ENCODE measurements around the gene TRAPPC10. TPM values are rescaled to one million over a fixed set of nuclear protein-coding genes. Genes with fewer than 3 reads are reported as not detected.

Gene TRAPPC10
- total and polyA plus RNA-seq, 4 donors, result 7.7 to 43.5 (median 29.7) TPM

DNA sequence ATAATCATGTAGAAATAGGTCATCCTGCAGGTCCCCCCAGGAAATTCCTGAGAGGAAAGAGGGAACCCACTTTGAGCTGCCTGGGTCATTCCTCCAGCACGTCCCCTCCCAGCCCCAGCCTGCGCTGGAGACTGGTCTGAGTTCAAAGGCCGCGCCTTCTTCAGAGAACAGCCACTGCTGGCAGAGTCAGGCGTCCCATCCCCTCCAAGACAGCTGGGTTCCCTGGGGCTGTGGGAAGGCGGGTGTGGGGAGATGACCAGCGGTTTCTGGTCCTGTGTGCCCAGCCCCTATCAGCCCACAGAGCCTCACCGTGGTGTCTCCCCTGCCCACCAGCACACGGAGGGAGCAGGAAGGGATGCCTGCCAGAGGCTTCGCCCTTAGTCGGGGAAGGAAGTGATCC lies 18.0 kb upstream of the TRAPPC10 start:
- no peak overlapping the region for H3K9ac ChIP-seq (ENCODE audit: insufficient read depth in 1 of 2, low read length in 2 of 2)
- DNase-seq (no peak), ATAC-seq (ENCODE audit: insufficient read depth, low FRiP score) (no peak)
- no peaks in the 10 kb centered on the region for H3K4me1 ChIP-seq (ENCODE audit: control insufficient read depth in 5 of 5, insufficient read depth in 5 of 5, low read length in 5 of 5)
- H3K27ac ChIP-seq (ENCODE audit: low read depth in 1 of 2, low read length in 1 of 2), result no peak overlapping the region
- no peaks in the 10 kb centered on the region for H3K27me3 ChIP-seq (ENCODE audit: control insufficient read depth in 3 of 3, insufficient read depth in 3 of 3, low read length in 2 of 3)
- 66 to 73% methylated on average over 11 of the region's 11 CpGs for WGBS, 2 donors
- H3K9me3 ChIP-seq (ENCODE audit: control insufficient read depth in 4 of 4, insufficient read depth in 3 of 4, low read length in 3 of 4), result no peaks in the 10 kb centered on the region
- TF ChIP-seq, protein P1, sequence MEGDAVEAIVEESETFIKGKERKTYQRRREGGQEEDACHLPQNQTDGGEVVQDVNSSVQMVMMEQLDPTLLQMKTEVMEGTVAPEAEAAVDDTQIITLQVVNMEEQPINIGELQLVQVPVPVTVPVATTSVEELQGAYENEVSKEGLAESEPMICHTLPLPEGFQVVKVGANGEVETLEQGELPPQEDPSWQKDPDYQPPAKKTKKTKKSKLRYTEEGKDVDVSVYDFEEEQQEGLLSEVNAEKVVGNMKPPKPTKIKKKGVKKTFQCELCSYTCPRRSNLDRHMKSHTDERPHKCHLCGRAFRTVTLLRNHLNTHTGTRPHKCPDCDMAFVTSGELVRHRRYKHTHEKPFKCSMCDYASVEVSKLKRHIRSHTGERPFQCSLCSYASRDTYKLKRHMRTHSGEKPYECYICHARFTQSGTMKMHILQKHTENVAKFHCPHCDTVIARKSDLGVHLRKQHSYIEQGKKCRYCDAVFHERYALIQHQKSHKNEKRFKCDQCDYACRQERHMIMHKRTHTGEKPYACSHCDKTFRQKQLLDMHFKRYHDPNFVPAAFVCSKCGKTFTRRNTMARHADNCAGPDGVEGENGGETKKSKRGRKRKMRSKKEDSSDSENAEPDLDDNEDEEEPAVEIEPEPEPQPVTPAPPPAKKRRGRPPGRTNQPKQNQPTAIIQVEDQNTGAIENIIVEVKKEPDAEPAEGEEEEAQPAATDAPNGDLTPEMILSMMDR (IDR thresholded peaks at IDR 0.05; ENCODE audit: control extremely low read depth, extremely low read depth), result no peak
- no peak overlapping the region for H3K4me3 ChIP-seq
- no peaks in the 10 kb centered on the region for H3K36me3 ChIP-seq (ENCODE audit: control insufficient read depth in 4 of 4, insufficient read depth in 4 of 4, low read length in 4 of 4)

DNA sequence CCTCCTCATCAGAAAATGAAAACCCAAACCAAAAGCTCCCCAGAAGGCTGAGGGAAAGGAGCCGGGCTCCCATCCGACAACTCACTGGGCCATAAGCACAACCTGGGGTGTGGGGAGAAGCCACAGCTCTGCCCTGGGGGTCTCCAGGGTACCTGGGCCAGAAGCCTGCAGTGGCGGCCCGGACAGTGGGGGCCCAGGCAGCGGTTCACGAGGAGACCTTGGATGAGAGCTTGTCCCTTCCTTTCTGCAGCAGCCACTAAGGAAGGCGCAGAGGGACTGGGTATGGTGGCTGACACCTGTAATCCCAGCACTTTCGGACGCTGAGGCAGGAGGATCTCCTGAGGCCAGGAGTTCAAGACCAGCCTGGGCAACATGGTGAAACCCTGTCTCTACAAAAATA lies 17.5 kb upstream of the TRAPPC10 start:
- no peak overlapping the region for H3K4me3 ChIP-seq
- no peaks in the 10 kb centered on the region for H3K4me1 ChIP-seq (ENCODE audit: control insufficient read depth in 5 of 5, insufficient read depth in 5 of 5, low read length in 5 of 5)
- H3K9ac ChIP-seq (ENCODE audit: insufficient read depth in 1 of 2, low read length in 2 of 2), result no peak overlapping the region
- no peaks in the 10 kb centered on the region for H3K9me3 ChIP-seq (ENCODE audit: control insufficient read depth in 4 of 4, insufficient read depth in 3 of 4, low read length in 3 of 4)
- H3K27ac ChIP-seq (ENCODE audit: low read depth in 1 of 2, low read length in 1 of 2), result no peak overlapping the region
- WGBS, 2 donors, result 95 to 99% methylated on average over 9 of the region's 9 CpGs
- no peaks in the 10 kb centered on the region for H3K27me3 ChIP-seq (ENCODE audit: control insufficient read depth in 3 of 3, insufficient read depth in 3 of 3, low read length in 2 of 3)
- DNase-seq (no peak), ATAC-seq (ENCODE audit: insufficient read depth, low FRiP score) (no peak)
- TF ChIP-seq, protein P1 (IDR thresholded peaks at IDR 0.05; ENCODE audit: control extremely low read depth, extremely low read depth), result no peak
- no peaks in the 10 kb centered on the region for H3K36me3 ChIP-seq (ENCODE audit: control insufficient read depth in 4 of 4, insufficient read depth in 4 of 4, low read length in 4 of 4)

DNA sequence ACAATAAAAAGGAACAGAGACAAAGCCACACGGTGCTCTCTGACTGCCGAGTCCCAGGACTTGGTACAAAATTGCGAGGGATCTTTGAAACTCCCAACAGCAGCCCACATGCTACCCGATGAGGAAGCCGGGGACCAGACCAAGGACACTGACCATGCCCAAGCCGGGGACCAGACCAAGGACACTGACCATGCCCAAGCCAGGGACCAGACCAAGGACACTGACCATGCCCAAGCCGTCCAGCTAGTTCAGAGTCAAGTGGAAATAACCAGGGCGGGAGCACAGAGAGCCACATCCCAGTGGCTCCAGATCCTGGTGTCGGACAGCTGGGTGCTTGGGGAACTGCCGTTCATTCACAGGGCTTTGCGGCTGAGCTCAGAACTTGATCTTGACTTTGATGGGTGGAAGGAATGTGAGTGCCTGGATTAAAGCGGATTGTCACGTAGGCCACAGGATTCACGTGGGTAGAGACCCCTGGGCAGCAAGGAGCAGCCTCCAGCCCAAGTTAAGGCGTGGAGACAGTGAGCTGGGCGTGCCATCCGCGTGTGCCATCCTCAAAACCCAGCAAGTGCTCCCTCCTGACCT lies 16.5 kb upstream of the TRAPPC10 start:
- ATAC-seq (ENCODE audit: insufficient read depth, low FRiP score), result no peak
- no peak for DNase-seq
- 93 to 96% methylated on average over 18 of the region's 18 CpGs for WGBS, 2 donors
- no peaks in the 10 kb centered on the region for H3K9me3 ChIP-seq (ENCODE audit: control insufficient read depth in 4 of 4, insufficient read depth in 3 of 4, low read length in 3 of 4)
- no peak overlapping the region for H3K9ac ChIP-seq (ENCODE audit: insufficient read depth in 1 of 2, low read length in 2 of 2)
- no peak overlapping the region for H3K4me3 ChIP-seq
- H3K36me3 ChIP-seq (ENCODE audit: control insufficient read depth in 4 of 4, insufficient read depth in 4 of 4, low read length in 4 of 4), result no peaks in the 10 kb centered on the region
- no peak overlapping the region for H3K27ac ChIP-seq (ENCODE audit: low read depth in 1 of 2, low read length in 1 of 2)
- H3K4me1 ChIP-seq (ENCODE audit: control insufficient read depth in 5 of 5, insufficient read depth in 5 of 5, low read length in 5 of 5), result peaks cover 0 to 4% (median 0%) of the 10 kb centered on the region in 5 donors
- TF ChIP-seq, protein P1 (IDR thresholded peaks at IDR 0.05; ENCODE audit: control extremely low read depth, extremely low read depth), result no peak
- no peaks in the 10 kb centered on the region for H3K27me3 ChIP-seq (ENCODE audit: control insufficient read depth in 3 of 3, insufficient read depth in 3 of 3, low read length in 2 of 3)
